D721Med (cell line): ENCODE data around the gene RAB9A.
"Not testable (repeated sequence)": the region's sequence is repeated elsewhere in the genome, so short reads cannot be mapped to it uniquely, and the experiment has no call there.

Experiments used
- DNase-seq: peaks from one replicate; pipeline ENCODE4 v3.0.0; 2011; ENCODE audit warnings: low spot score; ENCODE audit not compliant: insufficient read length
- FAIRE-seq: peaks from 2 replicates; lab custom pipeline; 2011; peaks lifted over from hg19 to GRCh38; lab: Jason Lieb, UNC
- CTCF ChIP-seq: IDR thresholded peaks from 2 replicates; pipeline ENCODE4 v1.5.1; 2012; ENCODE audit warnings: mild to moderate bottlenecking, control low read depth; ENCODE audit not compliant: insufficient read depth; ENCODE audit errors: missing control alignments

Gene RAB9A

GRCh38 chrX:13661735-13662288, 27.1 kb upstream of the RAB9A start:
- DNase-seq (no peak), FAIRE-seq (no peak)
- no peak for TF ChIP-seq CTCF

GRCh38 chrX:13662355-13662791, 26.6 kb upstream of the RAB9A start:
- no peak for DNase-seq
- no peak for FAIRE-seq
- no peak for TF ChIP-seq CTCF

- FAIRE-seq (no peak), DNase-seq (no peak)
- TF ChIP-seq CTCF, result no peak
Observed at GRCh38 chrX:13664020-13664419, 24.9 kb upstream of the RAB9A start.

- no peak for DNase-seq
- no peak for FAIRE-seq
- TF ChIP-seq CTCF, result no peak
Observed at GRCh38 chrX:13666836-13667235, 22.1 kb upstream of the RAB9A start.

- FAIRE-seq (no peak), DNase-seq (no peak)
- TF ChIP-seq CTCF, result no peak
Observed at GRCh38 chrX:13667919-13668318, 21.0 kb upstream of the RAB9A start.

- FAIRE-seq (no peak), DNase-seq (no peak)
- TF ChIP-seq CTCF, result no peak
Observed at GRCh38 chrX:13669246-13669737, 19.6 kb upstream of the RAB9A start.

GRCh38 chrX:13669755-13670154, 19.2 kb upstream of the RAB9A start:
- FAIRE-seq, result not testable (repeated sequence)

More at GRCh38 chrX:13669755-13670154, 19.2 kb upstream of the RAB9A start:
- not testable (repeated sequence) for DNase-seq
